Activated naive CD8-positive, alpha-beta T cell treated with anti-CD3 and anti-CD28 coated beads, Interleukin-2, amount 50 U/mL, for 16 hours (primary cell): Measurements from ENCODE around the gene TMEM139.

Source experiments
- DNase-seq: peaks from one replicate; pipeline ENCODE4 v3.0.0-alpha.2; 2020; ENCODE audit warnings: low read depth, low spot score

Gene TMEM139

DNA sequence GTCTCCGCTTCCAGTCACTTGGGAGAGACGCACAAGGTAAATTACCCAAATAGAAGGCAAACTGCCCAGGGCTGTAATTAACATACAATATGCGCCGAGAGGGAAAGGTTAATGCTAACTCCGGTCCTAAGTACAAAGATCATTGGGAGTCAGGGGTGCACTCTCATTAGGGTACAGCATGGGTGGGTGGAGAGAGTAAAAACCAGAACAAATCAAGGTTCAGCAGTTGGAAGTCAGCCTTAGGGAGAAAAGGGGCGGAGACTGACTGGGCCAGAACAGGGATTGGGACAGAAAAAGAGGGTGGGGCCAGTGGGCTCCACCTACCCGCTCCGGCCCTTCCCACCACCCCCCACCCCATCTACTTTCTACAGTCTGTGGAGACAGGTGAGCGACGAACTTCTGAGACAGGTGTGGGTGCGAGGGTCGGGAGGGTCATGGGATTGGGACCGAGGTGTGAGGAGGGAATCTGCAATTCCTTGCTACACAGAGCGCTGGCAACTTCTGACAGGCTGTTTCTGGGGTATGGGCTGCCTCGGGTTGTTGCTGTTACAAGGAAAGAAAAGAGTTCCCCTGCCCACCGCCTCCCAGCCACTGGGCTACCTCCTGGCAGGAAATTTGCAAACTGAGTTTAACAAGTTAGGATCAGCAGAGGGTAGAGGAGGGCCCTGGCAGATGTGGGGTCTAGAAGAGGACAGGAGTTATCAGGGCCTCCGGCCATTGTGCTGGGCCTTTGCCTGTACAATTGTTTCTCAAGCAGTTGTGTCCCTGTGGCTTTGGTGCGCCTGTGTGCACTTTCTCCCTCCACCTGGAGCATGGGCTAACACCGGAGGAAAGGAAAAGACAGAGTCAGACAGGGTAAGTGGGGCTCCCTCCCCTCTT is at the start of gene TMEM139:
Gene TMEM139, plus strand, starts transcription at position 368 of the 879 bp plus-strand sequence. CDS start 1,000 bp downstream, outside the sequence.
- DNase-seq: no peak

DNA sequence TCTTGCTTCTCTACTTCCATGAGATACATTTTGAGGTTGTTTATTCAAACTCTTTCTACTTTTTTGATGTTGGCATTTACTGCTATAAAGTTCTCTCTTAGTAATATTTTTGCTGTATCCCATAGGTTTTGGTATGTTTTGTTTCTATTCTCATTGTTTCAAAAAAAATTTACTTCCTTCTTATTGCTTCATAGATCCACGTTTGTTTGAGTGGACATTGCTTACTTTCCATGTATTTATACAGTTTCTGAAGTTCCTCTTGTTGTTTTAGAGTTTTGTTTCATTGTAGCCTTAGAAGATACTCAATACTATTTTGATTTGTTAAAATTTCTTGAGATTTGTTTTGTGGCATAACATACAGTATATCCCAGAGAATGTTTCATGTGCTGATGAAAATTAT is 49.2 kb upstream of the TMEM139 start:
- DNase-seq: no peak

DNA sequence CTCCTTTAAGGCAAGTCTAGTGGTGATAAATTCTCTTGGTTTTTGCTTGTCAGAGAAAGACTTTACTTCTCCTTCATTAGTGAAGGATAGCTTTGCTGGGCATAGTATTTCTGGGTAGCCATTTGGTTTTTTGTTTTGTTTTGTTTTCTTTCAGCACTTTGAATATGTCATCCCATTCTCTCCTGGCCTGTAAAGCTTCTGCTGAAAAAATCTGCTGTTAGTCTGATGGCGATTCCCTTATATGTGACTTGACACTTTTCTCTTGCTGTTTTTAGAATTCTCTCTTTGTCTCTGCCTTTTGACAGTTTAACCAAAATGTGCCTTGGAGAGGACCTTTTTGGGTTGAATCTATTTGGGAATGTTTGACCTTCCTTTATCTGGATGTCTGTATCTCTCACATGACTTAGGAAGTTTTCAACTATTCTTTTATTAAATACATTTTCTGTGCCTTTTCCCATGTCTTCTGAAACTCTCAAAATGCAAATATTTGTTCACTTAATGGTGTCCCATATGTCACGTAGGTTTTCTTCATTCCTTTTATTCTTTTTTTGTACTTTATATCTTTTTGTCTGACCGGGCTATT is 48.3 kb upstream of the TMEM139 start:
- no peak for DNase-seq

DNA sequence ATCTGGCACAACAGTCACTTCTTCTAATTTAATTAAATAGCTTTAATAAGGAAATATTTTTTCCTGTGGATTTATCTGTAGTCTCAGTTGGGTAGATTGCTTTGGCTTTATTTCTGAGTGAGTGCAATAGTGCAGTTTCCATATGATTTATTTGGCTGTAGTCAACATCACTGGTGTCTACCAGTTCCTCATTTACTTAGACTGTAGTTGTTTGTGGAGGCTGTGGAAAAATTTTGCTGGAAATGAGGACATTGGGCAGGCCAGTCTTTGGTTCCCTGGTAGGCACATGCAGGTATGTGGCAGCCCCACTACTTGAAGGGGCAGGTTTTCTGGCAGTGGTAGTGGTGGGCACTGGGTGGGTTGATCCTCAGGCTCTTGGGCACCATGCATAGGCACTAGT is 47.4 kb upstream of the TMEM139 start:
- no peak for DNase-seq

DNA sequence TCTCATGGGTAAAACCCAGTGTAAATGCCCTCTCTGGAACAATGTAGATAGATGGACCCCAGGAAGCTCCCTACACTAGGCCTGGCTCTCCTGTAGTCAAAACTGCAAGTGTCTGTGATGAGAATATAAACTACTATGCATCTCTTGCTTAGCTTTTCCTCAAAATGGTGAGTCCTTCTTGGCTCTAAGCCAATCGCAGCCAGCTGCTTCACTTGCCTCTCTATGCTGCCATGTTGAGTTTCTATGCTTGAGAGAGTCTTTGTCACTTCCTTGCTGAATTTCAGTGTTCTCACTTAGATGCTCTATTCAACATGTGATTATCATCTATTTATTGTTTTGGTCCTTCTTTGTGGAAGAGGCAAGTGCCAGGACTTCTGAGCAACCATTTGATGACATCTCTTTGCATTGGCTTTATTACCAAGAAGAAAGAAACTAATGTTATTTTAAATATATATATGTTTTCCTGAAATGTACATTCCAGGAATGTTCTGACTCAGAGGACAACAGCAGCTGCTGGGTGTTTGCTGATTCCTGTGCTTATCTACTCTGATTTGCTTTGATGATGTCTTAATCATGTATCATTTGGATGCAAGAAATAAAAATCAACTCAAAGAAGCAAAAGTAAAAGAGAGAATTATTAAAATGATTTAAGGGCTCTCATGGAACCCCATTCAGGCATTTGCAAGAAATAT is 46.3 kb upstream of the TMEM139 start:
- no peak for DNase-seq

DNA sequence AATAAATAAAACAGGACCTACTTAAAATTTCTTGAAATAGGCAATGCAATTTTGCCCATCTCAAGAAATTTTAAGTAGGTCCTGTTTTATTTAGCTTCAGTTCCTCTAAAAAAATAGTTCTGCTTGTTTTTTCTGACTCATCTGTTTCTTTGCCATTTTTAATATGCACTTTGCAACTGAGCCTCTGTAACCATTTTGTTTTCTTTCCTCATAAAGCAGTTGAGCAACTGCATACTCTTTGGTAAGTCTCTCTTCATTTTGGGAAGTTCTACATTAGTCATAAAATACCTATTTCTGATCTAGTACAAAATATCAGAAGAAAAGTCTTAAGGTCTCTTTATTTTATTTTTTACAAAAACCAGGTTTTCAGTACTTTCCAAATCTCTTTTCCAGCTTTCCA is 44.9 kb upstream of the TMEM139 start:
- no peak for DNase-seq

DNA sequence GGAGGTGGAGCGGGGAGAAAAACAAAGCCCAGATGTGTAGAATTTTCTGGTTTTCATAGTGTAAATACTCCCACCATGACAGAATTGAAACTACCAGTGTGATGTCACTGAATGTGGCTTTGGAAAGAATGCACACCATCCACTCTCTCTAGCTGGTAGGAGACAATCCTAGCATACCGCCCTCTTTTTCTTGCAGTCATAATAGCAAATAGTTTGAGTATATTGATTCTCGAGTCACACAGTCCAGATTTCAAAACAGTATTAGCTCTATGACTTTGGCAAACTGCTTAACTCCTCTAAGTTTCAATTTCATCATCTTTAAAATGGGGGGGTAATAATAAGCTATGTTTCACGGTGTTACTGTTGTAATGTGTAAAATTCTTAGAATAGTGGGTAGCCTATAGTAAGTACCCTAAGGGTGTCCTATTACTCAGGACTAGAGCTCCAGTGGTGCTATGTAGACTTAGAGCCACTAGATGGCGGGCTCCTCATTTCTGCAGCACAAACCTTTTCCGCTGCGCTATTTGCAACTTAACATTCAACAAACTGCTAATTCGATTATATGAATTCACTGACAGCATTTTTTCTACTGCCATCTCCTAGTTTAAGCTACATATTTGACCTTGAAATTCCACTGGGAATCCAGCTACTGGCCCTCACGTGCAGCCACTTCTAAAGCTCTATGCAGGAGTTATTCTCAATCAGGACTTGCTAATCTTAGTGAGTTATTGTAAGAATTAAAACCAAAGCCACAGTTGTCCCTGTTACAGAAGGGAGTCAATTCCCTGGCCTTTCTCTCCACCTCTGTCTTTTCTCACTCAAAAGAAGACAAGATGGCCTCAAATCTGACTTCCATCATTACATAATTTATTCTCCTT is 44.2 kb upstream of the TMEM139 start:
- DNase-seq: peak; percentile 21

DNA sequence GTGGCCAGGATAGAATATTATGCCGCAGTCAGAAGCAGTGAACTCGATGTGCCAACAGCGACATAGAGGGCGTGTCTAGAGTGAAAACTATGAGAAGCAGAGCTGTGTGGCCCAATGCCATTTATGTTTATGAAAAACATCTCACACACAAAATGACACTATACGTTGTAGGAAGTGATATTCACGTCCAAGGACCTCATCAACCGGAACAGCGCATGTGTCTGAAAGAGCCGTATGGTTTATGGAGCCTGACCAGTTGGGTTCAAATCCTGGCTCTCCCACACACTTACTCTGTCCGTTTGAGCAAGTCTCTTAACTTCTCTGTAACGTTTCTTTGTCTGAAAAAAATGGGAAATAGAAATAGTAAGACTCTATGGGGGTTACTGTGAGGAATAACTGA is 42.5 kb upstream of the TMEM139 start:
- no peak for DNase-seq

DNA sequence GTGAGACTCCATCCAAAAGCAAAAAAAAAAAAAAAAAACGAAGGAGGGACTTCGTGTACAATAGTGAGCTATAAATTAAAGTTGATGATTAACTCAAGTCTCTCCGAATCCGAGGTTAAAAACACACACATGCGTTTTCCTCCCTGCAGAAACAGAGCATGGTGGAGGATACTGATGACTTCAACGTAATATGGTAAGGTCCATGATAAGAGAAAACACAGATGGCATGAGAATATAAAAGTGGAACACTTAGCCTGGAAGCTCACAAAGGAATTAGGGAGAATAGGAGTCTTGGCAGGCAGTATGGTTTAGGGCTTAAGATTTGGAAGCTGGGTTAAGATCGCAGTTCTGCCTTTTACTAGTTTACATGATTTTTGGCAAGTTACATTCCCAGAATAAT is 41.6 kb upstream of the TMEM139 start:
- no peak for DNase-seq

DNA sequence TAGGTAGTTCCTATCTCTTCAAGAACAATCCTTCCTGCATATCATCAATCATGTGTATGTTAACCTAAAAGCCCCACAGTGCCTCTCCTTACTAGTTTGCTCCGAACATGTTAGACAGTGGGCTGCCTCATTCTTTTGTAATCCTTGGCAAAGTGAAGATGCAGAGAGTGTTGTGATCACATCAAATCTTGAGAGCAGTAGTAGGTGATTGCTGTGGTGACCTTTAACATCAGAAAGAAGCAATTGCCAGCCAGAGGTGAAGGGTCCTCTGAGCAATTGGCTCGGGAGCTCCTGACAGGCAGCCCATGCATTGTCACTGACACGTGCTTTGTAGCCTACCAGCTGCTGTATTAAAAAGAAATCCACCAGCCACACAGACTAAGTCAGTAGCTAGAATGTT is 41.1 kb upstream of the TMEM139 start:
- DNase-seq: no peak

DNA sequence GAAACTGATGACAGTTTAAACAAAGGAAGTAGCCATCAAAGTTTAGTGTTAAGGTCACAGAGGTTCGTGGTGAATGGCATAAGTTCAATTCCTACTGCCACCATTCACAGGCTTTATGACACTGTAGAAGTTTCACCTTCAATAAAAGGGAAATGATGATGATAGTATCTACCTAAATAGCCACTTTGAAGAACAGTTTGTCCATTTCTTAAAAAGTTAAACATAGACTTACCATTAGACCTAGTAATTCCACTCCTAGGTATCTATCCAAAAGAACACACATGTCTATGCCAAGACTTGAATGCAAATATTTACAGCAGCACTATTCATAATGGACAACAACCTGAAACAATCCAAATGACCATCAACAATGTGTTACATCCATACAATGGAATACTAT is 40.4 kb upstream of the TMEM139 start:
- no peak for DNase-seq

DNA sequence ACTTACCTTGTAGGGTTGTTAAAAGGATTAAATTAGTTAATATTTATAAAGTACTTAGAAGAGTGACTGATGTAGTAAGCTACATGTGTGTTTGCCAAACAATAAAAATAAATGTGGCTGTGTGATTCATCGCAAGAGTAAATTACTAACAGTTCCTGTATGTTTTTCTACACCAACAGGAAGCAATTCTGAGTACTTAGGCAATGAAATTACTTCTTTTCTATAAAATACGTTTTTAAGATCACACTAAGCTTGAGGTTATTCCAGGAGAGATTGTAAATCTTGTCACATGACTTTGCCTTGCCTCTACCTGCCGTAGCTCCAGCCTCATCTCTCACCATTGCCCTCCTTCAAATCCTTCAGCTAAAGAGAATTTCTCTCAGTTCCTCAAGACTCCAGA is 39.6 kb upstream of the TMEM139 start:
- no peak for DNase-seq

DNA sequence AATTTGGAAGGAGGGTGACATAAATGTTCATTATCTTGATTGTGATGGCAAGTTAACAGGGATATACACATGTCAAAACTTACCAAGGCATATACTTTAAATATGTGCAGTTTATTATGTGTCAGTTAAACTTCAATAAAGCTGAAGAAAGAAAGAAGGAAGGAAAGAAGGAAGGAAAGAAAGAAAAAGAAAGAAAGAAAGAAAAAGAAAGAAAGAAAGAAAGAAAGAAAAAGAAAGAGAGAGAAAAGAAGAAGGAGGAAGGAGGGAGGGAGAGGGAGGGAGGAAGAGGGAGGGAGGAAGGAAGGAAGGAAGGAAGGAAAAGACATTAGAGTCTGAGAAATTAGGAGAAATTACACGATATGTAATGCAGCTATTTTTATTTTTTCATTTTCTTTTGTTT is 37.4 kb upstream of the TMEM139 start:
- DNase-seq: no peak

DNA sequence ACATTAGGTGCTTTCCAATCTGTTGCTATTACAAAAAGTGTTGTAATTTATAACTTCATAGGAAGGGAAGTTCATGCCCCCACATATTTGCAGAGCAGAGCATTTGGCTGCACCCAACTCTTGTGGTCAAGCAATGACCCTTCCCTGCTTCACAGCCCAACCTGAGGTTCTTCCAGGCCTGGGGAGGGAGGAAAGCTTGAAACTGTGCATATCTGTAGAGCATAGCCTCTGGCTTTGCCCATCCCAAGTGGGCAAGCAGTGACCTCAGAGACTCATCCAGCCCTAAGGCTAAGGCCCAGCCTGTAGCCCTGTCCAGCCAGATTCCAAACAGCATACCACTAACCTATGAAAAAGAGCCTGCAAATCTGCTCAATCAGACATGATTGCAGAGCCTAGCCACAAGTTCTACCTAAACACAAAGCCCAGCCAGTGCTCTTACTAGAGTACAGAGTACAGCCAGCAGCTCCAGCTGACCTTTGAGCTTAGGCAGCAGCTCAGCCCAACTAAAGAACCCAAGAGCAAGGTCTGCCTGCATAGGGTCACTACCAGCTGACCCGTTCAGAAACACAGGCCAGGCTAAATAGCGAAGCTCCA is 35.9 kb upstream of the TMEM139 start:
- DNase-seq: no peak

DNA sequence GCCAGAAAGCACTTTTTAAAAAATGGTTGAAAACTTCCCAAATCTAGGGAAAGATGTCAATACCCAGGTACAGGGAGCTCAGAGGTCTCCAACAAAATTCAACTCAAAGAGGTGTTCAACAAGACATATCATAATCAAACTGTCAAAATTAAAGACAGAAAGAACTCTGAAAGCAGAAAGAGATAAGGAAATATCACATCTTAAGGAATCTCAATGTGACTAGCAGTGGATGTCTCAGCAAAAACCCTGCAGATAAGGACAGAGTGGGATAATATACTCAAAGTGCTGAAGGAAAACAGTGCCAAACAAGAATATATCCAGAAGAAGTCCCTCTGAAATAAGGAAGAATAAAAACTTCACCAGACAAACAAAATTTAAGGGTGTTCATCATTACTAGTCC is 34.6 kb upstream of the TMEM139 start:
- no peak for DNase-seq

DNA sequence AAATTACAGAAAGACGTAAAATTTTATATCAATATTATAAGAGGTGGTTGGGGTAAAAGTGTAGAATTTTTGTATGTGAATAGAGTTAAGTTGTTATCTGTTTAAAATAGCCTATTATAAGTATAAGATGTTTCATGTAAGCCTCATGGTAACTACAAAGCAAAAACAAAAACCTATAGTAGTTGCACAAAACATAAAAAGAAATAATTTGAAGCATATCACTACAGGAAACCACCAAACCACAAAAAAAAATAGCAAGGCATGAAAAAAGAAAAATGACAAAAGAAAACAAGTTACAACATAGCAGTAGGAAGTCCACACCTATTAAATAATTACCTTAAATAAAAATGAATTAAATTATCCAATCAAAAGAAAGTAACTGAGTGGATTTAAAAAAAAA is 33.9 kb upstream of the TMEM139 start:
- no peak for DNase-seq

DNA sequence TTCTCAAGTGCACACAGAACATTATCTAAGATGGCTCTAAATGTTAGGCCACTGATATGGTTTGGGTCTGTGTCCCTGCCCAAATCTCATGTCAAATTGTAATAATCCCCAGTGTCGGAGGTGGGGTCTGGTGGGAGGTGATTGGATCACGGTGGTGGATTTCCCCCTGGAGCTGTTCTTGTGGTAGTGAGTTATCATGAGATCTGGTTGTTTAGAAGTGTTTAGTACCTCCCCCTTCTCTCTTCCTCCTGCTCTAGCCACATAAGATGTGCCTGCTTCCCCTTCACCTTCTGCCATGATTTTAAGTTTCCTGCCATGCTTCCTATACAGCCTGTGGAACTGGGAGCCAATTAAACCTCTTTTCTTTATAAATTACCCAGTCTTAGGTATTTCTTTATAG is 32.8 kb upstream of the TMEM139 start:
- DNase-seq: no peak

DNA sequence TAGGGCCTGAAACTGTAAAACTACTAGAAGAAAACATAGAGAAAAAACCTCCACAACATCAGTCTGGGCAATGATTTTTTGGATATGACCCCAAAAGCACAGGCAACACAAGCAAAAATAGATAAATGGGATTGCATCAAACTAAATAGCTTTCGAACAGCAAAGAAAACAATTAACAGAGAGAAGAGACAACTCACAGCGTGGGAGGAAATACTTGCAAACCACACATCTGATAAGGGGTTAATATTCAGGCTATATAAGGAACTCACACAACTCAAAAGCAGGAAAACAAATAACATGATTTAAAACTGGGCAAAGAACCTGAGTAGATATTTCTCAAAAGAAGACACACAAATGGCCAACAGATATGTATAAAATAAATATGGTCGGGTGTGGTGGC is 29.2 kb upstream of the TMEM139 start:
- DNase-seq: no peak

DNA sequence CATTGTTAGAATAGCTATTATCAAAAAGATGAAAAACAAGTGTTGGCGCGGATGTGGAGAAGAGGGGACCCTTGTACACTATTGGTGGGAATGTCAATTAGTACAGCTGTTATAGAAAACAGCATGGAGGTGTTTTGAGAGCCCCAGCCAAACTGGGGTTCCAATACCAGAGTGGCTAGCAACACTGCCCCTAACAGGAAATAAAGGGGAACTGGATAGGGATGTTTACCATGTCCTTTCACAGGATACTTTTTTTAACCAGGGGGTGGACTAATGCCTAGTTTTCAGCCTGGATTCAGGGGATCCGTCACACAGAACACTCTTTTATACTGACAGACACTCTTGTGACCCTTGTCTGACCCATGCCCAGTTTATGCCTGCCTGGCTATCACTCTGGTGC is 28.4 kb upstream of the TMEM139 start:
- no peak for DNase-seq

DNA sequence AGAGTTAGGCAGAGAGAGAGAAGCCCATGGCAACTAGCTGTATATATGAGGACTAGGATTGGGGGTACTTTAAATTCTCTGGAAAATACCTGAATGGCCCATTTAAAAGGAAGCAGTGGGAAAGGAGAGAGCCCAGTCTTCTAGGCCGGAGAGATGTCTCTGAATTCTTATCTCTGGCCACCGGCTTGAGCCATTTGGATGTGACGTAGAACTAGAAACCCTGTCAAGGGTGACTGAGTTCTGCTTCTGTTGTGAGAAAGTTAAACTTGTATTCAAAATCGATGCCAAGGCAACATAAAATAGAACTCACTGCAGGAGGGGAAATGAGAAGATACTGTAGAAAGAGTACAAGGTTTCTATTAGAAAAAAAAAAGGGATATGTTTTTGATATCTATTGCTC is 27.8 kb upstream of the TMEM139 start:
- DNase-seq: no peak

DNA sequence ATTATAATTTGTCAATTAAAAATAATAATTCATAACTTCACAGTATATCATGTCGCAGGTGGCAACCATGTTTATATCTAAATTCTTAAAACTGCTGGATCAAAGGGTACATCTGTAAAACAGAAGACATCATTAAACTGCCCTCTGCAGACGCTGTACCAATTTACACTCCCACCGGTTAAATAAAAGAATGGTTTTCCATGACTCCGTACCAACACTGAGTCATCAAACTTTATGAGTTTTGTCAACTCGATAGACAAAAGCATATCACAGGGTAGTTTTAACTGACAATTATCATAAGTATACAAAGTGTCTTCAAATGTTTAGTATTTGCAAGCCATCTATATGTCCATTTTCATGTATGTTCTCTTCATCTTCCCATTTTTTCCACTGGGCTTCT is 27.3 kb upstream of the TMEM139 start:
- no peak for DNase-seq
